ENCODE results near the gene AJAP1. TPM values are rescaled to one million over a fixed set of nuclear protein-coding genes. Genes with fewer than 3 reads are reported as not detected.

Gene AJAP1
- total and polyA plus RNA-seq, 12 donors, result 0.07 to 2.2 (median 0.44) TPM

- intact Hi-C loops (cut with DNase I), result no loop called here
- H3K36me3 ChIP-seq (replicated peaks in 1 of 2), result no peaks in the 10 kb centered on the region
- WGBS, 4 donors, result 67 to 77% (median 72%) methylated on average over 7 of the region's 7 CpGs
- H3K4me1 ChIP-seq (replicated peaks in 1 of 2), result no peaks in the 10 kb centered on the region
- no peak for DNase-seq
- no peak overlapping the region for H3K27ac ChIP-seq
- no peak overlapping the region for H3K4me3 ChIP-seq
- no peaks in the 10 kb centered on the region for H3K9me3 ChIP-seq (replicated peaks in 1 of 3)
- no peak for TF ChIP-seq POLR2A (IDR thresholded peaks at IDR 0.05)
- TF ChIP-seq CTCF (IDR thresholded peaks at IDR 0.05), result no peak
- H3K27me3 ChIP-seq, result no peaks in the 10 kb centered on the region
Observed at GRCh38 chr1:4612991-4613390, 41.4 kb upstream of the AJAP1 start.

GRCh38 chr1:4613606-4614370, 40.6 kb upstream of the AJAP1 start:
- DNase-seq, result no peak
- H3K4me1 ChIP-seq (replicated peaks in 1 of 2), result no peaks in the 10 kb centered on the region
- TF ChIP-seq CTCF (IDR thresholded peaks at IDR 0.05), result no peak
- no peak for TF ChIP-seq POLR2A (IDR thresholded peaks at IDR 0.05)
- H3K4me3 ChIP-seq, result no peak overlapping the region
- WGBS, 4 donors, result 84 to 87% (median 86%) methylated on average over 24 to 26 of the region's 26 CpGs
- no peaks in the 10 kb centered on the region for H3K36me3 ChIP-seq (replicated peaks in 1 of 2)
- H3K27ac ChIP-seq, result no peak overlapping the region
- no peaks in the 10 kb centered on the region for H3K27me3 ChIP-seq
- H3K9me3 ChIP-seq (replicated peaks in 1 of 3), result no peaks in the 10 kb centered on the region
- intact Hi-C loops (cut with DNase I), result no loop called here

GRCh38 chr1:4614371-4615137, 39.9 kb upstream of the AJAP1 start:
- Histone ChIP-seq H3K9me3 (replicated peaks in 1 of 3) (no peaks in the 10 kb centered on the region), H3K4me3 (no peak overlapping the region), H3K27ac (no peak overlapping the region), H3K4me1 (replicated peaks in 1 of 2) (no peaks in the 10 kb centered on the region), H3K36me3 (replicated peaks in 1 of 2) (no peaks in the 10 kb centered on the region), H3K27me3 (no peaks in the 10 kb centered on the region)
- WGBS, 4 donors, result 73 to 82% (median 76%) methylated on average over 10 to 15 of the region's 15 CpGs
- intact Hi-C loops (cut with DNase I), result no loop called here
- no peak for DNase-seq
- TF ChIP-seq CTCF (IDR thresholded peaks at IDR 0.05) (no peak), POLR2A (IDR thresholded peaks at IDR 0.05) (no peak)

- intact Hi-C loops (cut with DNase I), result no loop called here
- no peaks in the 10 kb centered on the region for H3K9me3 ChIP-seq (replicated peaks in 1 of 3)
- DNase-seq, result no peak
- H3K27ac ChIP-seq, result no peak overlapping the region
- H3K4me3 ChIP-seq, result no peak overlapping the region
- H3K4me1 ChIP-seq (replicated peaks in 1 of 2), result no peaks in the 10 kb centered on the region
- WGBS, 4 donors, result 80 to 90% (median 88%) methylated on average over 8 to 15 of the region's 15 CpGs
- TF ChIP-seq CTCF (IDR thresholded peaks at IDR 0.05), result no peak
- TF ChIP-seq POLR2A (IDR thresholded peaks at IDR 0.05), result no peak
- no peaks in the 10 kb centered on the region for H3K36me3 ChIP-seq (replicated peaks in 1 of 2)
- no peaks in the 10 kb centered on the region for H3K27me3 ChIP-seq
Observed at GRCh38 chr1:4615138-4615470, 39.3 kb upstream of the AJAP1 start.
